HG03342 (cell line): Measurements from ENCODE around the gene CSRP2.

ENCODE experiments used
- ATAC-seq: cut with Tn5 transposase; IDR thresholded peaks from one replicate; pipeline ENCODE4 v1.9.1; 2021; ENCODE audit warnings: mild to moderate bottlenecking, moderate library complexity; ENCODE audit not compliant: unreplicated experiment

The CSRP2 gene

DNA sequence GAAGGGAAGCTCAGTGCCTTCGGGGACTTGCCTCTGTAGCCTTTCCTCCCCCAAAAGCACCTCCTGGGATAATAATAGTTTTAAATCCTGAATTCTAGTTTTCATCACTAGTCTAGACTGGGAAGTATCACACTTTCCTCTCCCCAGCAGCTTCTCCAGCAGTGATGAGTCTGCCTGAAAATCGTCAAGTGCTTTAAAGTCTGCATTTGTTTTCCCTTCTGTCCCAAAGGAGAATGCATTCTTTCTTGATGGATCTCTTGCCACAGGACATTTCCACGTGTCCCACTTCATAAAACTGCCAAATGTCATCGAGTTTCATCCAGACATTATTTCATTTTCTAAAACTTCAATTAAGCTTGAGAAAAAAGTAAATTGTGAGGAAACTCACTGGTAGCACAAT is 15.0 kb downstream of the CSRP2 start:
- no peak for ATAC-seq

DNA sequence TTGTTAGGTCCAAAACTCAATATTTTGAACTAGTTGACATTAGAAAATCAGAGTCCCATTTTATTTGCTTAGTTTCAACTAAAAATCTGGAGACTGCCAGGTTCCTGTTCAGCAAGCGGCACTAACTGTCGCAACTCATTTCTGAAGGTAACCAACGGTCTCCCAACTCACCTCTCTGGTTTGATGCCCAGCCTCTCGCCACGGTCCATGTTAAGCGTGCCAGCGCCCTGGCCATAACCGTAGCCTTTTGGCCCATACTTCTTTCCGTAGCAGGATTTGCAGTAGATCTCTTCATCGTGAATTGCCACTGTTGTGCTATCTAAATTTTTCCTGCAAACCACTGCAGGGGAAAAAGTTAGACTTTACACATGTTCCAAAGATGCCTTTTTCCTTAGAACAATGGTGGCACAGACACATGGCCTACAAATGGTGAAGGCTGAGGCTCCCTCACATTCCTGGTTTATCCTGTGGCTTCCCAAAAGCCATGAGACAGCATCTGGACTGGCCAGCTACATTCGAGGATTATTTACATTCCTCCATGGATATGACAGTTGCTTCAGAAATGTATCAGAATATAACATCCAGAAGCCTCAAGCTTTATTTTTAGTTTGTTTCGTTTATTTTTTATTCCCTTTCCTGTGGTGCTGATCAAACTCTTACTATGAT is 15.7 kb downstream of the CSRP2 start:
- ATAC-seq, result no peak

DNA sequence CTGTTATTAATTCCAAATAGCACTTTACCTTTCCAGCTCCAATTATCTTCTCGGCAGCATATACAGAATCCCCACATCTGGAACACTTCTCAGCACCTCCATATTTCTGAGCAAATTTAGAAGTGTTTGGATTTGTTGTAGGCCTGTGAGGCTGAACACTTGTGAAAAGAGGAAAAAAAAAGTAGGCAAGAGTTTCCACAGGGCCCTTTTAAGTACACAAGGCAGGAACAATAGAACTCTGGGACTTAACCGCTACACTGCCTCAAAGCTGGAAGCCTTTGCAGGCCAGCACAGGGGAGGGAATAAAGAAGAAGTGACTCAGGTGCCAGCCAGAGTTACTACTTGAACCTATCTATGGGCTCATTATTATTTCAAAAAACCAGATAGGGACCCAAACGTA is 18.6 kb downstream of the CSRP2 start:
- no peak for ATAC-seq

DNA sequence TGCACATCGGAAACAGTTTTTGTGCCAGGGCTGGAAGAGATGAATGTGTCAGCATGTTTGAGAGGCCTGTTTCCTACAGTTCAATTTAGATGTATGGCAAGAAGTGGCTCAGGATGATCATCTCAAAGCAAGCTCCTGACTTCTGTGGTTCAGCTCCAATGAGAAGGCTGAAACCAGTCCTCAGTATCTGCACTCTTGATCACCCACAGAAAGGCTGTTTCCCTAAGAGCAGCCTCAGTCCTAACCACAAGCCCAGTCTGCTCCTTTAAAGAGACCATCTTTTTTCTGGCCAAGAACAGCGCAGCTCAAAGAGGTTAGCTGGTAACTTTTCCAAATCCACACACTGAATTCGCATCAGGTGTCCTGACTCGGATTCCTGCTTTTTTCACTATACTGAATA is 19.2 kb downstream of the CSRP2 start:
- ATAC-seq, result peak; percentile 45

DNA sequence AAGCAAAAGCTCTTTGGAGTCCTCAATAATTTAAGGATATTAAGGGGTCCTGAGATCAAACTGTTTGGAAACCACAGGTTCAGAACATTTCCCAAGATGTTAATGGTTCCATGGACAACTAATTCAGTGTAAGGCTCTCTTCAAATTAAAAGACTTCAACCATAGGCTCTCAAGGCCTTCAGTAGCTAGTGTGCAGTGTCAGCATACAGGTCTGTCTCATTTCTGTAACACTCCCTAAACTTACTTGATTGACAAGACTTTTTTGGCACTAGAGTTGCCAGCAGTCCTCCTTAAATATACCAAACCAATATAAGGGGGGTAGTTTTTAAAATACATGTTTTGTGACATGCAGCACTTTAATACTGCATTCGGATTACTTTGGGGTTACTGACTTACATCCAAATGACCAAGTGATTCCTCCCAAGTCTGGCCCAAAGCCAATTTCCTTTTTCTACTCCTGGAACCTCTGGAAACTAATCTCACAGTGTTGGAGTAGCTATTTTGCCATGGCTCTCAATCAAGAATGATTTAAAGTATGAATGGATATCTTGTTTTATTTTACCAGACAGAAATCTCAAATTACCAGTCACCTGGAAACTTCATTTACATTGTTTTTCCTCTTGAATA is 22.7 kb downstream of the CSRP2 start:
- no peak for ATAC-seq

DNA sequence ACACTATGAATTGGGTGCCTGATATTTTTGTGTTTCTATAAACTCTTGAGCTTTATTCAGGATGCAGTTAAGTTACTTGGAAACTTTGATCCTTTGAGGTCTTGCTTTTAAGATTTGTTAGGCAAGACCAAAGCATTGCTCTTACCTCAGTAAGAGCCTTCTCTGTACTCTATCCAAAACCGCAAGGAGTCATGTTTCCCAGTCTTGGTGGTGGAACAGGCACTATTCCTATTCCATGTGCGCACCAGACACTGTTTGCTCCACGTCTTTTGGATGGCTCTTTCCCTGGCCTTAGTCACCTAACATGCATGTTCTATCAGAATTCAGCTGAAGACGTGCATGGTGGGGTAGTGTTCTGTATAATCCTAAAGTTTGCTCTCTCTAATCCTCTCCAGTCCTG is 23.5 kb downstream of the CSRP2 start:
- ATAC-seq, result no peak

DNA sequence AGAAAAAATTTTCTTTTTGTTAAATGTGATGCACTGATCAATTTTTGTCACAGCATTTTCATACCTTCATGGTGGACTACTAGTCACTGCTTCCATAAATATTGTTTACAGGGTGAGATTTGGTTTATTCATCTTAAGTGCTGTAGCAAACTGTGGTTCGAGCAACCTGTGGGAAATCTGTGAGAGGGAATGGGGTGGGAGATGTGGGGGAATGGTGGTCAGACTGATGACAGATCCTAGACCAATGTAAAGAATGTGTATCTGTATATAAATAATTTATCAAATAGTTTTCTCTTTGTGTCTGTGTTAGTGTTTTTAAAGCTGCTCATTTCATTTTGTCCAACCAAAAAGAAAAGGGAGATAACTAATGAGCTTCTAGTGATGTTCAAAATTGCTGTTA is 26.7 kb downstream of the CSRP2 start:
- no peak for ATAC-seq

DNA sequence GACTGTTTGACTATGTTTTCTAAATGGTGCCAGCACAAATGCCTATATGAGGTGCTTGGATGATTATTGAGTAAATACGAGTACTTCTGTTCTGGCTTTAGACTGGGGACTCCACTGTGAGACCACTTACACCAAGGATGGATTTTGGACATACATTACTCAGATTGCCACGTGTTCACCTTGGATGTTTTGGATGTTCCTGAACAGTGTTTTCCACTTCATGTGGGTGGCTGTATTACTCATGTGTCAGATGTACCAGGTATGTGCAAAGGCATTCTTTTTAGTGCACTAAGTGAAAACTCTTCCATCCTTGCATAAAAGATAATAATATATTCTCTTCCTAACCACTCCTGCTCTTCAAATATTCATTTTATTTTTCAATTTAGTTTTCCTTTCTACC is 30.7 kb downstream of the CSRP2 start:
- no peak for ATAC-seq

DNA sequence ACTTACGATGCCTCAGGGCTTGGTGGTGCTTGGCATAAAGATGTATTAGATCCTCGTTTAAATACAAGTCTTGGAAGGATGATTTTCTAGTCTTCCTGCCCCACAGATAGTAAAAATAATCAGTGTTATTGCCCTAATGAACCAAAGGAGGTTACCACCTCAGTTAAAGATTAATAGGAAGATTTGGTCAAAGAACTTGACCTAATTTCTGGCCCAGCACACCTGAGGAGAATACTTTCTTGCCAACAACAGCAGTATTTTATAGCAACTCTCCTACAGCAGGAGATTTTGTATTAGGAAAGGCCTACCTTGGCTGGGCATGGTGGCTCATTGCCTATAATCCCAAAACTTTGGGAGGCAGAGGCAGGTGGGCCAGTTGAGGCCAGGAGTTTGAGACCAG is 31.6 kb downstream of the CSRP2 start:
- ATAC-seq, result no peak

DNA sequence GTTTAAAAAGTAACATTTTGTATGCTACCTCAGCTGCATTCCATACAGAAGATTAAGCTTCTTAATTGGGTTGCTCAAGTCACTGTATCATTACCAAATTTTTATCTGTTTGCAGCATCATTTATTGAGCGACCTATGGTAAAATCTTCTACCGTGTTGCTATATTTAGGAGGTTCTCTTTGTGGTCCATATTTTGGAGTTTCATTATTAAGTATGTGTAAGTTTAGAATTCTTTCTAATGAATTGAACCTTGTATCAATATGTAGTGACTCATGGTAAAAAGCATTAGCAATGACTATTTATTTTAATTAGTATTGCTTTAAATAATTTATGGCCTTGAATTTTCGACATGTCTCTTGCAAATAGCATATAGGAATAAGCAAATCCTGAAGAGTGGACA is 42.2 kb downstream of the CSRP2 start:
- ATAC-seq, result no peak

DNA sequence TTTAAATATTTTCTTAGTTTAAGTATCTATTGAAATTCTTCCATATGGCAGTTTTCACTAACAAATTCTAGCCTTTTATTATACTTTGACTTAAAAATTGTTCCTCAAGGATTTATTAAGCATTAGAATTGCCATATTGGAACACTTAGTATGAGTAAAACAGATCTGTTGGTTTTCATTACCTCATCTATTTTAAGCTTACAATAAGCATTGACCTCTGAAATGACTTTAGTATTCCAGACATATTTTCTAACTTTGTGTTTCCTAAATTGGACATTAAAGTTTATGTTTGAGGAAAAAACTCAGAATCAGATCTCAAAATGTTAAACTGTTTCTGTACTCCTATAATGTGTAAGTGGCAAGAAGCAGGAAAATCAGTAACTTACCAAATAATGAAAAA is 48.4 kb downstream of the CSRP2 start:
- no peak for ATAC-seq

DNA sequence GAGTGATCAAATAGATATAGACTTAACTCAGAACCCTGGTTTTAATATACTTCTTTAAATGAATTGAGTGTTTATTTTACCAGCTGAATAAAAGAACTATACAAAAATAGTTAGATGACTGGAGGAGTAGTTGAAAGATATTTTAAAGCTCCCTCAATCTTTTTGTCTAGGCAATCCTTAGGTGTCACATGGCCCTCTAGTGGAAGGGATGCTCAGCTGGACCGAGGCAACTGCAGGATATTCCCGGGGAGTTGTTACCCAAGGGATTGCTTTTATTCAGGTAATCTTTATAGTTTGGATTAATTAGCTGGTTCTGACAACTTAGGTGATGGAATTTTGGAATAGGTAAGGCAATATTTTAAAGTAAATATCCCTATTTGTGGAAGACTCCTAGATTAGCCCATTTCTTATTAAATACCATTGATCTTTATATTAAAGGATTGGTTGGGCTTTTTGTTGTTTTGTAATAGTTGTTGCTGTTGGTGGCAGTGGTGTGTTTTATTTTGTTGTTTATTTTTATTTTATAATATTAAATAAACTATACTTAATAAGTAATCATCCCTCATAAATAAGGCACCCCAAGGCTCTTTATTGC is 57.8 kb downstream of the CSRP2 start:
- no peak for ATAC-seq

DNA sequence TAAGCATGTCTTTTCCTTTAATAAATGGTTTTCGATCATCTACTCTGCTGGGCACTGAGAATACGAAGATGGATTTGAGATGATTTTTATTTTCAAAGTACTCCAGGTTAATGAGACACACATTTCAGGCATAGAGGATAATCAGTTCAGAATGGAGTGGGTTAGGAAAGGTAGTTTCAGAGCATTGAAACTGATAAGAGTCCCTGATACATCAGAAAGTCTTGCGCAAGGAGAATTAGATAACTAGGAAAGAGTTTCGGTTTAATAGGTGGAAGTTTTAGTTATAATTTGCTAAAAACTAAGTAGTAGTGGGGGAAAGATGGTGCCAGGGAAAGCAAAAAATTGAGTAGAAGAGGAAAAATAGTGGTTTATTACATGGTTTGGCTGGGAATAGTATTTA is 64.8 kb downstream of the CSRP2 start:
- no peak for ATAC-seq

DNA sequence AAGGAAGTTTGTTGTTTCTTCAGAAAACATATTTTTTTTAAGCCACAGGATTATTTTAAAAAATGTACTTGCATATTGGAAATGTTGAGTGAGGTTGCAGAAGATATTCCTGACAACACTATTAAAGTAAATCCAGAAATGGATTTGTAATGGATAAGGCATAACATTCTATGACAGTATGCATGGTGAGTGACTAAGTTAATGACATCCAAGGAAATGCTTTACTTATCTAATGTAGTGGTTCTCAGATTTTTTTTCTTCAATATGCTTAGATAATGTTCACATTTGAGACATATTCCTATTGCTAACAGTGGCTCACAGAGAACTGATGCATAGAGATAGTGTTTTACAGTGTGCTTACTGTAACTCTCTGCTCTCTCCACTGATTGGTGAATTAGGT is 65.6 kb downstream of the CSRP2 start:
- no peak for ATAC-seq

DNA sequence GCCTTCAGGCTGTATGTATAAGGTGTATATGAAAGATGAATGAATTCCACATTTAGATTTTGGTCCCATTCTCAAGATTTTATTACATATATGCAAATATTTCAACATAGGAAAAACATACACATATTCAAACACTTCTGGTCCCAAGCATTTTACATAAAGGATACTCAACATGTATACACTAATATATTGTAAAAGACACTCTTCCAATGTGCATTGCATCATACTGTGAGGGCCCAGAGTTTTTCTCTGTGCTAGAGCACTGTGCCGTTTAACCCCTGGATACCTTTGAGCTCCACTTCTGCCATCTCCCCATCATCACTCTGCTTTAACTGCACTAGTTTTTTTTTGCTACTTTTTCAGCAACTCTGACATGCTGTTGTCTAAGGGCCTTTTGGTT is 66.8 kb downstream of the CSRP2 start:
- ATAC-seq, result no peak

DNA sequence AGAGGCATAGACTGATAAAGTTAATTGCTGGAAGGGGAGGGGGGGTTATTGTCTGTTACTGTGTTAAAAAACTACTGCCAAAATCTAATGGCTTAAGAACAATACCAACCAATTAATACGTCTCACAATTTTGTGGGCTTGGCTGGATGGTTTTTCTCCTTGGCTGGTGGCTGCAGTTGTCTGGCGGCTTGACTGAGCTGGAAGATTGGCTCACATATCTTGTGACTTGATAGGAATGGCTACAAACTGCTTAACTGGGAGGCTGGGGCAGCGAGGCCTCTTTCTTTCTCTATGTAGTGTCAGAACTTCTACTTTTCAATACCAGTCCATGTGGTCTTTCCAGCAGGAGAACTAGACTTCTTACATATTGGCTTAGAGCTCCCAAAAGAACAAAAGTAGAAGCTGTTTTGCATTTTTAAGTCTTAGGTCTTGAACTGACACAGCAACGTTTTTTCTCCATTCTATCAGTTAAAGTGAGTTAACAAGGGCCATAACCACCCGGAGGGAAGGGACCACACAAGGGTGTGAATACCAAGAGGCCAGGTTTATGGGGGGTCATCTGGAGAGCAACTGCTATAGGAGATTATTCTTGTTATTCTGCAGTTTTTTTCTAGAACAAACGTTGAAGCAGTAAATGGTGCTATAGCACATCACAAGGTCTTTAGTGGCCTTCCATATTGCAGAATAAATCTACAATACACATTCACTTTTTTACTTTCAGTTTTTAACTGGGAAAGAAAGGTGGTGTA is 68.0 kb downstream of the CSRP2 start:
- ATAC-seq, result no peak
